Activated CD8-positive, alpha-beta memory T cell treated with anti-CD3 and anti-CD28 coated beads, Interleukin-2, amount 50 U/mL, for 4 hours (primary cell): ENCODE measurements around the gene HTR1B.

Source experiments
- DNase-seq: peaks from one replicate; pipeline ENCODE4 v3.0.0-alpha.2; 2020

The HTR1B gene, protein sequence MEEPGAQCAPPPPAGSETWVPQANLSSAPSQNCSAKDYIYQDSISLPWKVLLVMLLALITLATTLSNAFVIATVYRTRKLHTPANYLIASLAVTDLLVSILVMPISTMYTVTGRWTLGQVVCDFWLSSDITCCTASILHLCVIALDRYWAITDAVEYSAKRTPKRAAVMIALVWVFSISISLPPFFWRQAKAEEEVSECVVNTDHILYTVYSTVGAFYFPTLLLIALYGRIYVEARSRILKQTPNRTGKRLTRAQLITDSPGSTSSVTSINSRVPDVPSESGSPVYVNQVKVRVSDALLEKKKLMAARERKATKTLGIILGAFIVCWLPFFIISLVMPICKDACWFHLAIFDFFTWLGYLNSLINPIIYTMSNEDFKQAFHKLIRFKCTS

GRCh38 chr6:77463308-77463860 lies at the start of gene HTR1B:
Gene HTR1B (minus strand): TSS chr6:77463491. CDS start chr6:77463403, 88 bp downstream.
- DNase-seq, result no peak

GRCh38 chr6:77512554-77512953 lies 49.3 kb upstream of the HTR1B start:
- DNase-seq, result no peak

DNA sequence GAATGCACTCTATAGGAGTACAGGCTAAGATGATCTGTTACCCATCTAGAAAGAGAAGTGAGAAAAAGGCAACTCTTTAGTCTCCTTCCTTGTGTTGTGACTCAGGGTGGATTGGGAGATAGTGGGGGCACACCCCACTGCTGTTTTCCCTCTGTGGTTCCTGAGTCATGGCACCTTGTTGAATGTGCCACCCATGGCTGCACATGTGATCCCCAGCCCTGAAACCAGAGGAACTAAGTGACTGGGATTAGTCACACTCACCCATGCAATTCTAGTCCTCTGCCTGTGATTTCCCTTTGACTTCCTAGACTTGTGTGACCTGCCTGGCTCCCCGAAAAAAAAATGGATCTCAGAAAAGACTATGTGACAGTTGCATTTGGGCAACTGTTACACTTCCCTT lies 48.6 kb upstream of the HTR1B start:
- DNase-seq, result no peak

DNA sequence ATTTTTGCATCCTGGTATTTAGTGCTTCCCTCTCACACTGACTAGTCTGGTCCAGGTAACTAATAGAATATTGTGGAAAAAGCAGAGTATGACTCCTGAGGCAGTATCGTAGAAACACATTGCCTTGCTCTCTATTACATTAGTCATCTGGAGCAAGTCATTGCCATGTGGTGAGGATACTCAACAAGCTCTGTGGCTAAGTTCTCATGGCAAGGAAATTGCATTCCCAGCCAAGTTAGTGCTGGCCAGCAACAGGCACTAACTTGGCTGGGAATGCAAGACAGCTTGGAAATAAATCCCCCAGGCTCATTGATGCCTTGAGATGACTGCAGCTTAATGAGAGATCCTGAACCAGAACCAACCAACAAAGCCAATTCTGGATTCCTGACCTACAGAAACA lies 39.7 kb upstream of the HTR1B start:
- no peak for DNase-seq

DNA sequence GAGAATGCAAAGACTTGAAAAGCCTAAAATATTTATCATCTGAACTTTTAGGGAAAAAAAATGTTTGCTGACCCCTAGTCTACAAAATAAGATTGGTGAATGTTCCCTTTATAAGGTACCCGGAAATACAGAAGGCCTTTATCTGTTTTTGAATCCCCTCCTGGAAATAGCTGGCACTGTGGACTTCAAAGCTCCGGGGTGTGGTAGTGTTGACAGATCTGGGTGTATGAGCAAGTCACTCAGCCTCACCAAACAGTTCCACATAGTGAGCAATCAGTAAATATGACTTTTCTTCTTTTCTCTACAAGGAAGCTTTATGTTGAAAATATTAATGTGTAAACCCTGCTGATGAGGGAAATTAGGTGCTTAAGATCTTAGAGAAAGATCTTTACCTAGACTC lies 29.2 kb upstream of the HTR1B start:
- DNase-seq, result no peak

- no peak for DNase-seq
These were observed 24.6 kb upstream of the HTR1B start for GRCh38 chr6:77487808-77488425.

GRCh38 chr6:77482981-77483380 lies 19.7 kb upstream of the HTR1B start:
- DNase-seq, result no peak

- DNase-seq, result no peak
These were observed 11.7 kb upstream of the HTR1B start for GRCh38 chr6:77474973-77475372.

GRCh38 chr6:77474286-77474956 lies 11.1 kb upstream of the HTR1B start:
- DNase-seq, result no peak

- DNase-seq, result no peak
These were observed 7.7 kb upstream of the HTR1B start for GRCh38 chr6:77470983-77471382.

DNA sequence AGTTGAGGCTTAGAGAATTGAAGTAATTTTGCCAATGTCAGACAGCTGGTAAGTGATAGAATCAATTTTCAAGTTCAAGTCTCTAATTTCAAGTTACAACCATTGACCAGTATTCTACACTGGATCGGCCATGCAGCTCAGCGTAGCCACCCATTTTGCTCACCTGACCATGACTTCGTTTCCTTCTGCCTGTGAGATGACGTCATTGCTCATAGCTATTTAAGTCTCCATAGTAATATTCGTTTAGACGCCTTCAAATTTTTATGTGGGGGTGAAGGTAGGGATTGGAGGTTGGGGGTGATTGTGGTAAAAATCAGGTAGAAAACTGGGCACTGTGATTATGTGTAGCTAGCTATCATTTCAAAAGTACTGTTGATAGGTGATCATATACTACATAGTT lies 5.6 kb upstream of the HTR1B start:
- DNase-seq, result no peak

DNA sequence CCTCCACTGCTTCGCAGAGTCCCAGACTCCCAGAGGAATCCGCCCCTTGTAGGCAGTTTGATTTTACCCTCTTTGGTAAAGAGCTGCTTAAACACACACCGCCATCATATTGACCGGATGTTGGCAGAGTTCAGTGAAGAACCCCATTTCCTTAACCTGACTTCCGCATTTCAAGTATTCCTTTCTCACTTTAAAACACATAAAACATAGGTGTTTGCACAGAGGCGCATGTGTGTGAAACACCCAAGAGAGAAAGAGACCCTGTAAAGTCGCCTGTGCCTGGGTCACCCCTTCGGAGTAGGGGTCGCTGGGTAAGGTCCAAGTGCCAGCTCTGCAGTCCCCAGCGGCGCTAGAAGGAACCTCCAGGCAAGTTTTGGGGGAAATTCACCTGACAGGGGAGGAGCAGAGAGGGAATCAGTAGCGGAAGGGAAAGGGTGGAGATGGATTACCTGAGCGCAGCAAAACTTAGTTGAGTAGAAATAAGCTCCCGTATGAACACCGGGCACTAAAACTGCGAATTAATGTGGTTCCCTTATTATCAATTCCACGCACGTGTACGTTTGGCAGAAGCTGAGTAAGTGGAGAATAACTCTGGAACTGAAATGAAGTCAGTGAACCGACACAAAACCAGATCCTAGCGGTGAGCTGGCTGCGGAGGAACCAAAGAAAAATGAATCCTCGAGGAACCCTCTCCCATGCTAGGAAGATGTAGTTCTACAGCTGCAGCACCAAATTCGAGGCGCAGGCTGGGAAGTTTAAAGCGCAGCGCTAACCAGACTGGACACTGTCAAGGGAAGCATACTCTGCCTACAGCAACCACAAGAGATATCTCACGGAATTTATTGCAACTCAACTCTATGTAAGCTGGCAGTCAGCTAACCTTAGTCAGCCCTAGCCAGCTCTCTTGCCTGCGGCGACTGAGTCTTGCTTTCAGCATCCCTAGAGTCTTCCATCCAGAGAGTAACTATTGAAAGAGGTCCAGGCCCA lies 3.5 kb upstream of the HTR1B start:
- no peak for DNase-seq

DNA sequence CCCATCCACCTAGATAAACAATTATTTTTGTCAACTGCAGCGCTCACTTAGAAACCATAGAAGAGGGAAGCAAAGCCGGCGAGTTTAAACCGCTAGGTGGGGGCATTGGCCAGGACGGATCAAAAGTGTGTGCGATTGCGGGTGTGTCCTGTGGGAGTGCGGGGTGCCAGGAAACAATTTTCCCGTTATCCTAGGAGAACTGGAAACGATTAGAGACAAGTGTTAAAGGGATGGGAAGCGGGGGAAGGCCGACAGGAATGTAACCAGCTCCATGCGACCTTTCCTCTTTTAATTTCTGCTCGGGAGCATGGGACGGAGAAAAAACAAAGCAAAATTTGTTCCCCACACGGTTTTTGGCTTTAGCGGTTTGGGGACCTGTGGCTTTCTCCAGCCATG lies 2.8 kb upstream of the HTR1B start:
- no peak for DNase-seq

DNA sequence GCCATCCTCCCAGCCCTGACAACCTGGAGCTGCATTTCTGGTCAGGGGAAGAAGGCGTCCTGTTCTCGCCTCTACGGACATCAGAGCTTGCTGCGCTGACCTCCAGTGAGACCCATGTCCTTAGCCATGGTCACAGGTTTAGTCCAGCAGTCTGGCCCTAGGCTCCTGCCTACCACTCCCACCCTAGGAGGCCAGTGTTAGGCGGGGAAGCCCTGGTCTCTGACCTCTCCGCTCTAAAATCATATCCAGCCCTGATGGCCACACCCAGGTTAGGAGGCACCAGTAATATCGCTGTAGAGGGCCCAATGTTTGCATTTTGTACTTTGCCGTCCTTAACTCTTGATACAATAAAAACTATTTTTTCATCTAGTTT lies 1.2 kb upstream of the HTR1B start:
- no peak for DNase-seq

GRCh38 chr6:77463861-77464494 lies 687 bp upstream of the HTR1B start:
- no peak for DNase-seq

- DNase-seq, result no peak
These were observed 658 bp downstream of the HTR1B start for GRCh38 chr6:77462359-77463307.

GRCh38 chr6:77461796-77462195 lies 1.5 kb downstream of the HTR1B start:
- no peak for DNase-seq

DNA sequence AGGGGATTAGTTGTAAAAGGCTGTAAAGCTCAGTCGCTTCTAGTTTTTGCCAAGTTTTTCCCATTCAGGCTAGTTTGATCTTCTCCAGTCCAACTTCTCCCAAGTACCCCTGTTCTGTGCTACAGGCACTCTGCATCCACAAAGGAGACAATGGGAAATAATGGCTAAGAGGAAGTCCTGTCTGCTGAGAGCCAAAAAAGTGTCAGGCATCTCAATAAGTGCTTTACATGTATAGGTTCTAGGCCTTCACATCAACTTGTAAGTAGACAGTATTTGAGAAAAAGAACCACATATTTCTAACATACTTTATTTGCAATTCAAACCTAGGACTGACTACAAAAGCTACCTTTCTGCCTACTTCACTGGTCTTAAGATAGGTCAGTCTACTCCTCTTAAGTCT lies 4.9 kb downstream of the HTR1B start:
- no peak for DNase-seq

- no peak for DNase-seq
These were observed 5.5 kb downstream of the HTR1B start for GRCh38 chr6:77457720-77458349.

DNA sequence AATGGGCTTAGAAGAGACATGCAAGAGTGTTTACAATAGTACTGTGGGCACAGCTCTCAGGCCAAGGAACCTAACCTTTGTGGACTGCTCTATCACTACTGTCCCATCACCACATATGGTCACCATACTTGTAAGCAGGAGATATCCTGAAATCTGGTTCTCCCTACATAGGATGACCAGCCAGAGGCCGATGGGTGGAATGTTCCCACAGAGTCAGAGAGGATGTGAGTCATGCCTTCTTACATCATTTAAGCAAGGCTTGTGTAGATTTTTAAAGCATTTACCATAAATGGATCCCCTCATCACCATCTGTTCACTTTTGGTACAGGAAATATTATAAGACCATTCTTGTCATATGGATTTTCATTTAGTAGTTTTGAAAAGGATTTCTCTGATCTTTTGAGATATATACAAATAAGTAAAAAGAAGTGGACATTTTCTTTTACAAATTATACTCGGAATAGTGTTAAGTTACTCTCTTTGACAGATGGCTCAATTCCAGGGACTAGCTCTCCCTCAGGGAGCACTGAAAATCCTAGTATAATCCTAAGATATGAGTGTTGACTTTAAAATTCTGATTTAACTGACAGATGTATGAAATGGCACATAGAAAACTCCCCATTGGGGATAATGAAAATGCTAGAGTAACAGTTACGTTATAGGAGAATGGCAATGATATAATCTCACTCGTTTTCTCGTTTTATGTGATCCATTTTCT lies 6.6 kb downstream of the HTR1B start:
- no peak for DNase-seq
